Stimulated activated CD4-positive, alpha-beta T cell treated with anti-CD3 and anti-CD28 coated beads, Interleukin-1b, Interleukin-23, amount 100 ng/mL, for 24 hours (primary cell): Measurements from ENCODE around the gene ANKRD40CL.

Experiments used
- DNase-seq, 4 experiments: peaks; one replicate each; pipeline ENCODE4 v3.0.0-alpha.2; 2020; ENCODE audit warnings: low read depth in 4 of 4, low spot score in 1 of 4

ANKRD40CL gene

GRCh38 chr17:50790618-50791017 is 23.3 kb upstream of the ANKRD40CL start:
- no peak for DNase-seq

GRCh38 chr17:50787106-50787505 is 19.8 kb upstream of the ANKRD40CL start:
- no peak for DNase-seq

- no peak for DNase-seq
Observed at GRCh38 chr17:50785946-50786570, 18.7 kb upstream of the ANKRD40CL start.

GRCh38 chr17:50785126-50785525 is 17.8 kb upstream of the ANKRD40CL start:
- no peak for DNase-seq

GRCh38 chr17:50783905-50784304 is 16.6 kb upstream of the ANKRD40CL start:
- DNase-seq, result no peak

- DNase-seq, result peak; percentile 55 to 70 (median 68)
Observed at GRCh38 chr17:50783193-50783660, 15.9 kb upstream of the ANKRD40CL start.

- no peak for DNase-seq
Observed at GRCh38 chr17:50781167-50781566, 13.8 kb upstream of the ANKRD40CL start.

- DNase-seq, result no peak
Observed at GRCh38 chr17:50779747-50780353, 12.5 kb upstream of the ANKRD40CL start.

GRCh38 chr17:50778988-50779387 is 11.7 kb upstream of the ANKRD40CL start:
- no peak for DNase-seq

GRCh38 chr17:50778471-50778870 is 11.2 kb upstream of the ANKRD40CL start:
- no peak for DNase-seq

GRCh38 chr17:50775926-50776325 is 8.6 kb upstream of the ANKRD40CL start:
- DNase-seq, result no peak

- DNase-seq, result no peak
Observed at GRCh38 chr17:50774225-50774803, 7.0 kb upstream of the ANKRD40CL start.

- DNase-seq, result no peak
Observed at GRCh38 chr17:50771991-50772785, 4.9 kb upstream of the ANKRD40CL start.

GRCh38 chr17:50770346-50770745 is 3.0 kb upstream of the ANKRD40CL start:
- no peak for DNase-seq

- DNase-seq, result no peak
Observed at GRCh38 chr17:50769884-50770283, 2.6 kb upstream of the ANKRD40CL start.

- DNase-seq, result no peak
Observed at GRCh38 chr17:50768346-50768761, 1.0 kb upstream of the ANKRD40CL start.

- no peak for DNase-seq
Observed at GRCh38 chr17:50767030-50767429, 288 bp downstream of the ANKRD40CL start.

- DNase-seq, result no peak
Observed at GRCh38 chr17:50766222-50767023, 895 bp downstream of the ANKRD40CL start.

GRCh38 chr17:50765454-50766221 is 1.7 kb downstream of the ANKRD40CL start:
- DNase-seq, result no peak

- no peak for DNase-seq
Observed at GRCh38 chr17:50764734-50765149, 2.6 kb downstream of the ANKRD40CL start.
